HepG2 (cell line): ENCODE measurements around the gene STK40. TPM values are rescaled to one million over a fixed set of nuclear protein-coding genes. Genes with fewer than 3 reads are reported as not detected.
A peak's percentile ranks its signal among the peaks of the same experiment; 100 is the strongest.

Experiments used
- ASH2L ChIP-seq: fragments of 300-600, 200-600 bp; sonication (generic); IDR thresholded peaks from 2 replicates; pipeline ENCODE4 v1.7.0; 2017; ENCODE audit warnings: low read depth, mild to moderate bottlenecking, moderate library complexity, mixed read lengths, low read length; ENCODE audit not compliant: insufficient read length
- FOXP1 ChIP-seq, 2 experiments: fragments of 450-650 bp in 1 of 2; IDR thresholded peaks; 2 replicates each; pipeline ENCODE4 v1.6.1; 2017 to 2018; ENCODE audit warnings: antibody characterized with exemption in 1 of 2
- HDAC2 ChIP-seq: sonication (generic); formaldehyde crosslinking; IDR thresholded peaks from 2 replicates; pipeline ENCODE4 v1.4.0; 2020; ENCODE audit warnings: missing genetic modification reagents
- KDM4B ChIP-seq: sonication (generic); formaldehyde crosslinking; IDR thresholded peaks from 2 replicates; pipeline ENCODE4 v1.4.0; 2020; ENCODE audit warnings: missing genetic modification reagents
- LCORL ChIP-seq, 2 experiments: fragments of 450-650 bp in 1 of 2; sonication (generic) in 1 of 2; formaldehyde crosslinking in 1 of 2; IDR thresholded peaks; 2 replicates each; pipeline versions ENCODE4 v1.5.0 to v1.6.1; 2017 to 2020; ENCODE audit warnings: antibody characterized with exemption in 1 of 2, missing genetic modification reagents in 1 of 2
- NFKB2 ChIP-seq: sonication (generic); formaldehyde crosslinking; IDR thresholded peaks from 2 replicates; pipeline ENCODE4 v1.4.0; 2020; ENCODE audit warnings: missing genetic modification reagents, borderline replicate concordance
- RBAK ChIP-seq: sonication (generic); formaldehyde crosslinking; IDR thresholded peaks from 2 replicates; pipeline ENCODE4 v1.5.1; 2020; ENCODE audit warnings: mild to moderate bottlenecking, missing genetic modification reagents
- SRY ChIP-seq: sonication (generic); formaldehyde crosslinking; IDR thresholded peaks from 2 replicates; pipeline ENCODE4 v1.8.0; 2022; ENCODE audit warnings: mild to moderate bottlenecking, missing genetic modification reagents
- SSRP1 ChIP-seq: IDR thresholded peaks from 2 replicates; pipeline ENCODE4 v1.6.1; 2016; ENCODE audit warnings: control low read depth
- TCF12 ChIP-seq, 2 experiments: fragments of 450-650 bp in 1 of 2; sonication (generic) in 1 of 2; formaldehyde crosslinking in 1 of 2; IDR thresholded peaks; 2 replicates each; pipeline versions ENCODE4 v1.6.1 to v1.8.0; 2017 to 2022; ENCODE audit warnings: antibody characterized with exemption in 1 of 2, mild to moderate bottlenecking in 1 of 2, missing genetic modification reagents in 1 of 2, moderate library complexity in 1 of 2
- YEATS4 ChIP-seq: sonication (generic); formaldehyde crosslinking; IDR thresholded peaks from 2 replicates; pipeline ENCODE4 v1.4.0; 2020; ENCODE audit warnings: missing genetic modification reagents, borderline replicate concordance
- ZBTB38 ChIP-seq: sonication (generic); formaldehyde crosslinking; IDR thresholded peaks from 2 replicates; pipeline ENCODE4 v1.5.1; 2020; ENCODE audit warnings: mild to moderate bottlenecking, missing genetic modification reagents
- ZNF12 ChIP-seq: sonication (generic); formaldehyde crosslinking; IDR thresholded peaks from 2 replicates; pipeline ENCODE4 v1.5.0; 2020; ENCODE audit warnings: missing genetic modification reagents
- ZNF143 ChIP-seq: sonication (generic); formaldehyde crosslinking; IDR thresholded peaks from 2 replicates; pipeline ENCODE4 v1.4.0; 2020; ENCODE audit warnings: missing genetic modification reagents
- ZNF292 ChIP-seq: sonication (generic); formaldehyde crosslinking; IDR thresholded peaks from 2 replicates; pipeline ENCODE4 v1.8.1; 2022; ENCODE audit warnings: mild to moderate bottlenecking, low read depth, missing genetic modification reagents, borderline replicate concordance
- ZNF3 ChIP-seq: IDR thresholded peaks from 2 replicates; pipeline ENCODE4 v1.7.0; 2017; ENCODE audit warnings: inconsistent platforms
- ZNF619 ChIP-seq: sonication (generic); formaldehyde crosslinking; IDR thresholded peaks from 2 replicates; pipeline ENCODE4 v1.4.0; 2020; ENCODE audit warnings: mild to moderate bottlenecking, missing genetic modification reagents
- ZNF7 ChIP-seq: IDR thresholded peaks from 2 replicates; pipeline ENCODE4 v1.6.1; 2016; ENCODE audit warnings: missing biosample characterization, missing genetic modification reagents
- ZNF709 ChIP-seq: sonication (generic); formaldehyde crosslinking; IDR thresholded peaks from 2 replicates; pipeline ENCODE4 v1.5.0; 2020; ENCODE audit warnings: mild to moderate bottlenecking, missing genetic modification reagents
- ZNF746 ChIP-seq: sonication (generic); formaldehyde crosslinking; IDR thresholded peaks from 2 replicates; pipeline ENCODE4 v1.8.0; 2022; ENCODE audit warnings: mild to moderate bottlenecking, missing genetic modification reagents
- ZNF841 ChIP-seq: sonication (generic); formaldehyde crosslinking; IDR thresholded peaks from 2 replicates; pipeline ENCODE4 v1.8.1; 2023; ENCODE audit warnings: missing genetic modification reagents, borderline replicate concordance
- ZSCAN20 ChIP-seq: sonication (generic); formaldehyde crosslinking; IDR thresholded peaks from 2 replicates; pipeline ENCODE4 v1.4.0; 2020; ENCODE audit warnings: missing genetic modification reagents, mild to moderate bottlenecking, borderline replicate concordance
- polyA plus RNA-seq, 8 experiments: library from polyadenylated mRNA; depleted of rRNA in 3 of 8; stranded (reverse) in 7 of 8; unstranded in 1 of 8; fragments of >200 nt; fragmentation: Illumina TruSeq in 4 of 8; extraction: Trizol in 4 of 8; gene quantifications; 2 replicates each; pipeline versions ENCODE4 v1.2.1 to v1.2.3, GENCODE V29; 2011 to 2016; ENCODE audit warnings: low read depth in 4 of 8, missing spikeins in 1 of 8, mixed read lengths in 1 of 8; ENCODE audit not compliant: insufficient read depth in 1 of 8
- total RNA-seq, 5 experiments: library from RNA; depleted of rRNA; stranded (reverse); fragments of >200 nt; fragmentation: Illumina TruSeq; extraction: Trizol; gene quantifications; 2 replicates each; pipeline ENCODE4 v1.2.3, GENCODE V29; 2016; ENCODE audit warnings: low read depth in 1 of 5
- TF ChIP-seq, protein P1 (sequence below): sonication (generic); formaldehyde crosslinking; IDR thresholded peaks from 2 replicates; pipeline ENCODE4 v1.4.0; 2020; ENCODE audit warnings: missing genetic modification reagents
- TF ChIP-seq, protein P2 (sequence below): sonication (generic); formaldehyde crosslinking; IDR thresholded peaks from 2 replicates; pipeline ENCODE4 v1.4.0; 2020; ENCODE audit warnings: missing genetic modification reagents, mild to moderate bottlenecking, borderline replicate concordance
- TF ChIP-seq, protein P3 (sequence below): sonication (generic); formaldehyde crosslinking; IDR thresholded peaks from 2 replicates; pipeline ENCODE4 v1.8.1; 2023; ENCODE audit warnings: mild to moderate bottlenecking, missing genetic modification reagents

The STK40 gene
- total and polyA plus RNA-seq, 2 of the 13 experiments (the other 11 are each of a cell fraction or from before 2014, with no cell fraction given) = 33.8 to 35.1 TPM

DNA sequence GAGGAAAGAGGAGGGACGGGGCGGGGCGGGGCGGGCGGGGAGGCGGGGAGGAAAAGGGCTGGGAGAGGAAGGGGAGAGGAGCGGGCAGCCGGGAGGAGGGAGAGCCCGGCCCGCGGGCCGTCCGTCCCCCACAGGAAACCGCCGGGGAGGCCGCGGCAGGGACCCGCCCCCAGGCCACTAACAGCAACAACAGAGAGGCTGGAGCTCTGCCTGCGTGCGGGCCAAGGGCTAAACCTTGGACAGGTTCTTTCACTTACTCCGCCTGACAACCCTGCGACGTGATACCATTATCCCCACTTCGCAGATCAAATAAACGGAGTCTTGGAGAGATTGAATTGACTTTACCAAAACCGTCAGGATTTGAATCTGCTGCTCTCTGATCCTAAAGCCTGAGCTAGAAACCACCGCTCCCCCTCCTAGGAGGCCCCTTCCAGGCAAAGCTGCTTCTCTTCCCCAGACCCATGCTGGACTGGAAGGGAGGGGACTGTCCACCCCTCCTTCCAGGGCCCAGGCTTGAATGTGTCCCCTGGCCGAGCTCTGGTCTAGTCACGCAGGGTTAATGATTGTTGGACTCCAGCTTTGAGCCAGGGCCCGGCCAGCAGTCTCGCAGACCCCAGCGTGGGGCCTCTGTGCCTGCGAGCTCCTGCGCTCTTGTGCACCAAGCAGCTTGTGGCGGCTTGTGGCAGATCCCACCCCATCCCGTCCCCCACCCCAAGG is 61.9 kb downstream of the STK40 start, which contains the start of gene EVA1B (continued):
- TF ChIP-seq, protein P1, sequence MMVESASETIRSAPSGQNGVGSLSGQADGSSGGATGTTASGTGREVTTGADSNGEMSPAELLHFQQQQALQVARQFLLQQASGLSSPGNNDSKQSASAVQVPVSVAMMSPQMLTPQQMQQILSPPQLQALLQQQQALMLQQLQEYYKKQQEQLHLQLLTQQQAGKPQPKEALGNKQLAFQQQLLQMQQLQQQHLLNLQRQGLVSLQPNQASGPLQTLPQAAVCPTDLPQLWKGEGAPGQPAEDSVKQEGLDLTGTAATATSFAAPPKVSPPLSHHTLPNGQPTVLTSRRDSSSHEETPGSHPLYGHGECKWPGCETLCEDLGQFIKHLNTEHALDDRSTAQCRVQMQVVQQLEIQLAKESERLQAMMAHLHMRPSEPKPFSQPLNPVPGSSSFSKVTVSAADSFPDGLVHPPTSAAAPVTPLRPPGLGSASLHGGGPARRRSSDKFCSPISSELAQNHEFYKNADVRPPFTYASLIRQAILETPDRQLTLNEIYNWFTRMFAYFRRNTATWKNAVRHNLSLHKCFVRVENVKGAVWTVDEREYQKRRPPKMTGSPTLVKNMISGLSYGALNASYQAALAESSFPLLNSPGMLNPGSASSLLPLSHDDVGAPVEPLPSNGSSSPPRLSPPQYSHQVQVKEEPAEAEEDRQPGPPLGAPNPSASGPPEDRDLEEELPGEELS (CRISPR knock-in tag) = peak; percentile 32; the same call in 1 of the 2 replicates
- TF ChIP-seq ZNF709 (CRISPR knock-in tag) = peak; percentile 63; the same call in 1 of the 2 replicates
- TF ChIP-seq ZNF143 (CRISPR knock-in tag) = 0 out of 2 replicates have a peak, but pooled peaks have one; percentile 12
- TF ChIP-seq, protein P2, sequence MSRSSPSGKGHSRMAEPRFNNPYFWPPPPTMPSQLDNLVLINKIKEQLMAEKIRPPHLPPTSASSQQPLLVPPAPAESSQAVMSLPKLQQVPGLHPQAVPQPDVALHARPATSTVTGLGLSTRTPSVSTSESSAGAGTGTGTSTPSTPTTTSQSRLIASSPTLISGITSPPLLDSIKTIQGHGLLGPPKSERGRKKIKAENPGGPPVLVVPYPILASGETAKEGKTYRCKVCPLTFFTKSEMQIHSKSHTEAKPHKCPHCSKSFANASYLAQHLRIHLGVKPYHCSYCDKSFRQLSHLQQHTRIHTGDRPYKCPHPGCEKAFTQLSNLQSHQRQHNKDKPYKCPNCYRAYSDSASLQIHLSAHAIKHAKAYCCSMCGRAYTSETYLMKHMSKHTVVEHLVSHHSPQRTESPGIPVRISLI (CRISPR knock-in tag) = peak; percentile 28; the same call in 1 of the 2 replicates
- TF ChIP-seq ZNF3 (CRISPR knock-in tag) = peak; percentile 88
- TF ChIP-seq ZNF12 (CRISPR knock-in tag) = peak; percentile 42; the same call in 1 of the 2 replicates
- no peak for TF ChIP-seq TCF12 (IDR thresholded peaks at IDR 0.05)
- TF ChIP-seq TCF12 (CRISPR knock-in tag; IDR thresholded peaks at IDR 0.05) = peak; percentile 19; the same call in 1 of the 2 replicates
- TF ChIP-seq SSRP1 (CRISPR knock-in tag) = no peak
- peak; percentile 94 for TF ChIP-seq ZNF746 (CRISPR knock-in tag)
- peak; percentile 87; the same call in 1 of the 2 replicates for TF ChIP-seq ZNF292 (CRISPR knock-in tag)
- TF ChIP-seq ASH2L = peak; percentile 53
- peak; percentile 12; the same call in 1 of the 2 replicates for TF ChIP-seq ZSCAN20
- peak; percentile 71; the same call in 1 of the 2 replicates for TF ChIP-seq HDAC2 (CRISPR knock-in tag)
- TF ChIP-seq ZNF841 = no peak
- 0 out of 2 replicates have a peak, but pooled peaks have one; percentile 34 for TF ChIP-seq ZNF619 (CRISPR knock-in tag)
- no peak for TF ChIP-seq RBAK
- TF ChIP-seq ZNF7 (CRISPR knock-in tag) = peak; percentile 16; the same call in 1 of the 2 replicates
- TF ChIP-seq SRY (CRISPR knock-in tag) = peak; percentile 60; the same call in 1 of the 2 replicates
- TF ChIP-seq NFKB2 (CRISPR knock-in tag) = peak; percentile 81; the same call in 1 of the 2 replicates
- no peak for TF ChIP-seq FOXP1 (IDR thresholded peaks at IDR 0.05)
- TF ChIP-seq FOXP1 (CRISPR knock-in tag; IDR thresholded peaks at IDR 0.05) = 0 out of 2 replicates have a peak, but pooled peaks have one; percentile 9
- TF ChIP-seq YEATS4 = peak; percentile 33; the same call in 1 of the 2 replicates
- no peak for TF ChIP-seq LCORL (IDR thresholded peaks at IDR 0.05)
- TF ChIP-seq LCORL (CRISPR knock-in tag; IDR thresholded peaks at IDR 0.05) = peak; percentile 79; the same call in 1 of the 2 replicates
- TF ChIP-seq KDM4B (CRISPR knock-in tag) = peak; percentile 54; the same call in 1 of the 2 replicates
- TF ChIP-seq, protein P3, sequence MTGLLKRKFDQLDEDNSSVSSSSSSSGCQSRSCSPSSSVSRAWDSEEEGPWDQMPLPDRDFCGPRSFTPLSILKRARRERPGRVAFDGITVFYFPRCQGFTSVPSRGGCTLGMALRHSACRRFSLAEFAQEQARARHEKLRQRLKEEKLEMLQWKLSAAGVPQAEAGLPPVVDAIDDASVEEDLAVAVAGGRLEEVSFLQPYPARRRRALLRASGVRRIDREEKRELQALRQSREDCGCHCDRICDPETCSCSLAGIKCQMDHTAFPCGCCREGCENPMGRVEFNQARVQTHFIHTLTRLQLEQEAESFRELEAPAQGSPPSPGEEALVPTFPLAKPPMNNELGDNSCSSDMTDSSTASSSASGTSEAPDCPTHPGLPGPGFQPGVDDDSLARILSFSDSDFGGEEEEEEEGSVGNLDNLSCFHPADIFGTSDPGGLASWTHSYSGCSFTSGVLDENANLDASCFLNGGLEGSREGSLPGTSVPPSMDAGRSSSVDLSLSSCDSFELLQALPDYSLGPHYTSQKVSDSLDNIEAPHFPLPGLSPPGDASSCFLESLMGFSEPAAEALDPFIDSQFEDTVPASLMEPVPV (CRISPR knock-in tag) = peak; percentile 54; the same call in 1 of the 2 replicates
- 0 out of 2 replicates have a peak, but pooled peaks have one; percentile 50 for TF ChIP-seq ZBTB38 (CRISPR knock-in tag)
